Measurements from ENCODE around the gene CACNA1I.
"Not testable (repeated sequence)": the region's sequence is repeated elsewhere in the genome, so short reads cannot be mapped to it uniquely, and the experiment has no call there.

The CACNA1I gene

GRCh38 chr22:39570665-39571064 lies at the start of gene CACNA1I:
Gene CACNA1I (plus strand): TSS chr22:39570753. CDS start chr22:39570753, 0 bp downstream.
- DNase-seq (ENCODE audit: low spot score), result no peak

GRCh38 chr22:39521106-39521885 lies 49.3 kb upstream of the CACNA1I start:
- DNase-seq (ENCODE audit: low spot score), result not testable (repeated sequence)

GRCh38 chr22:39522091-39522490 lies 48.5 kb upstream of the CACNA1I start:
- not testable (repeated sequence) for DNase-seq (ENCODE audit: low spot score)

- no peak for DNase-seq (ENCODE audit: low spot score)
These were observed 47.8 kb upstream of the CACNA1I start for GRCh38 chr22:39522567-39523300.

- DNase-seq (ENCODE audit: low spot score), result no peak
These were observed 46.3 kb upstream of the CACNA1I start for GRCh38 chr22:39524089-39524752.

- DNase-seq (ENCODE audit: low spot score), result no peak
These were observed 45.5 kb upstream of the CACNA1I start for GRCh38 chr22:39524753-39525657.

- no peak for DNase-seq (ENCODE audit: low spot score)
These were observed 44.9 kb upstream of the CACNA1I start for GRCh38 chr22:39525658-39525975.

- no peak for DNase-seq (ENCODE audit: low spot score)
These were observed 43.8 kb upstream of the CACNA1I start for GRCh38 chr22:39526736-39527171.

GRCh38 chr22:39527481-39527961 lies 43.0 kb upstream of the CACNA1I start:
- DNase-seq (ENCODE audit: low spot score), result no peak

GRCh38 chr22:39528080-39528661 lies 42.4 kb upstream of the CACNA1I start:
- no peak for DNase-seq (ENCODE audit: low spot score)

- peak; percentile 85 for DNase-seq (ENCODE audit: low spot score)
These were observed 41.7 kb upstream of the CACNA1I start for GRCh38 chr22:39528681-39529486.

- no peak for DNase-seq (ENCODE audit: low spot score)
These were observed 41.1 kb upstream of the CACNA1I start for GRCh38 chr22:39529487-39529851.

- no peak for DNase-seq (ENCODE audit: low spot score)
These were observed 40.4 kb upstream of the CACNA1I start for GRCh38 chr22:39530116-39530515.

GRCh38 chr22:39530692-39531331 lies 39.7 kb upstream of the CACNA1I start:
- DNase-seq (ENCODE audit: low spot score), result no peak

- DNase-seq (ENCODE audit: low spot score), result peak; percentile 97
These were observed 38.1 kb upstream of the CACNA1I start, which contains the start of gene RPS19BP1 for GRCh38 chr22:39532215-39533073. Gene RPS19BP1 (minus strand): TSS chr22:39532748. CDS start chr22:39532738, 10 bp downstream.

GRCh38 chr22:39534092-39534506 lies 36.5 kb upstream of the CACNA1I start:
- no peak for DNase-seq (ENCODE audit: low spot score)

- DNase-seq (ENCODE audit: low spot score), result peak; percentile 87
These were observed 35.8 kb upstream of the CACNA1I start for GRCh38 chr22:39534591-39535356.

GRCh38 chr22:39535357-39535725 lies 35.2 kb upstream of the CACNA1I start:
- DNase-seq (ENCODE audit: low spot score), result no peak
